ENCODE measurements around the gene JAZF1. TPM values are rescaled to one million over a fixed set of nuclear protein-coding genes. Genes with fewer than 3 reads are reported as not detected.

Gene JAZF1
- total RNA-seq, 1 experiment from 2014 or later: 9.1 TPM

GRCh38 chr7:28107960-28108359 lies 72.6 kb downstream of the JAZF1 start:
- Mint-ChIP-seq H3K27me3 (ENCODE audit: low read depth) (no peaks in the 10 kb centered on the region), H3K4me3 (no peak overlapping the region), H3K4me1 (peaks cover 7 to 30% of the 10 kb centered on the region in 2 experiments; a peak in 3 of 4 replicates), H3K9me3 (no peaks in the 10 kb centered on the region), H3K36me3 (ENCODE audit: insufficient read depth in 1 of 3, low read depth in 3 of 3) (no peaks in the 10 kb centered on the region; a peak in 3 of 7 replicates), H3K27ac (no peak overlapping the region)
- H4K91ac ChIP-seq (ENCODE audit: insufficient read length, low read depth, low read length): no peak overlapping the region
- H3K23me2 ChIP-seq (ENCODE audit: insufficient read length, low read depth, low read length, poor library complexity, severe bottlenecking): no peaks in the 10 kb centered on the region
- H3K79me2 ChIP-seq (ENCODE audit: insufficient read depth, low read length): 0 out of 2 replicates have a peak, but pooled peaks cover 3% of the 10 kb centered on the region
- H2BK5ac ChIP-seq (ENCODE audit: insufficient read length, low read length): no peak overlapping the region
- H3T11ph ChIP-seq (ENCODE audit: low read length): no peak overlapping the region
- H3K9me3 ChIP-seq (ENCODE audit: control insufficient read depth, low read depth, low read length): no peaks in the 10 kb centered on the region
- no peak overlapping the region for H2BK120ac ChIP-seq (ENCODE audit: low read depth, low read length, poor library complexity, severe bottlenecking)
- H4K8ac ChIP-seq (replicated peaks; ENCODE audit: insufficient read length, low read depth, low read length): no peak overlapping the region
- WGBS (ENCODE audit: extremely low coverage, insufficient read length, low lambda C conversion rate): no CpG with 5 or more reads among the region's 3 CpGs
- no peak overlapping the region for H4K5ac ChIP-seq (ENCODE audit: insufficient read length, low read depth, low read length)
- no peak overlapping the region for H2BK20ac ChIP-seq (ENCODE audit: low read depth, low read length, poor library complexity, severe bottlenecking)
- H4K20me1 ChIP-seq (ENCODE audit: control insufficient read depth, insufficient read depth, insufficient read length): no peaks in the 10 kb centered on the region
- no peaks in the 10 kb centered on the region for H3K79me1 ChIP-seq (ENCODE audit: insufficient read depth, low read depth, low read length, poor library complexity, severe bottlenecking)
- no peak overlapping the region for H2AFZ ChIP-seq (ENCODE audit: low read length)
- H3K9ac ChIP-seq (ENCODE audit: extremely low read depth, insufficient read length, low read length): no peak overlapping the region
- no peak overlapping the region for H2AK5ac ChIP-seq (ENCODE audit: insufficient read length, low read length)
- H3K4me1 ChIP-seq (ENCODE audit: insufficient read depth, low read length): peaks cover 3% of the 10 kb centered on the region; the same call in 1 of the 2 replicates
- no peak overlapping the region for H3K23ac ChIP-seq (ENCODE audit: insufficient read length, low read depth, low read length)
- no peak overlapping the region for H2BK12ac ChIP-seq (ENCODE audit: insufficient read length, low read depth, low read length)
- no peak overlapping the region for H3K18ac ChIP-seq (ENCODE audit: insufficient read length, low read depth, low read length)
- no peak overlapping the region for H3K4ac ChIP-seq (ENCODE audit: low read depth, low read length)
- no peak for DNase-seq
- H2BK15ac ChIP-seq (ENCODE audit: low read depth, low read length): no peak overlapping the region
- H3K14ac ChIP-seq (ENCODE audit: insufficient read depth, low read length): no peak overlapping the region
- H3K4me2 ChIP-seq (ENCODE audit: insufficient read depth, insufficient read length, low read length): no peak overlapping the region
- H3K27me3 ChIP-seq (ENCODE audit: insufficient read depth, low read length): no peaks in the 10 kb centered on the region
- no peak overlapping the region for H3K27ac ChIP-seq (ENCODE audit: insufficient read length, low read depth, low read length)
- TF ChIP-seq CTCF (conservative IDR thresholded peaks at IDR 0.05): no peak
- no peak overlapping the region for H3K56ac ChIP-seq (ENCODE audit: insufficient read length, low read depth, low read length)
